Fibroblast of skin of abdomen (primary cell): ENCODE results near the gene GALR2.

Experiments used
- DNase-seq: peaks from one replicate; pipeline ENCODE4 v3.0.0-alpha.2; 2013

The GALR2 gene

GRCh38 chr17:76080768-76081287 lies 6.2 kb downstream of the GALR2 start:
- DNase-seq: no peak

GRCh38 chr17:76081295-76082210 lies 7.0 kb downstream of the GALR2 start:
- no peak for DNase-seq

GRCh38 chr17:76082326-76083251 lies 8.0 kb downstream of the GALR2 start:
- no peak for DNase-seq

GRCh38 chr17:76083536-76084182 lies 9.1 kb downstream of the GALR2 start:
- DNase-seq: no peak

GRCh38 chr17:76085066-76085730 lies 10.6 kb downstream of the GALR2 start:
- DNase-seq: no peak

- DNase-seq: no peak
Observed at GRCh38 chr17:76085731-76086366, 11.3 kb downstream of the GALR2 start.

- DNase-seq: no peak
Observed at GRCh38 chr17:76086384-76086783, 11.8 kb downstream of the GALR2 start.

GRCh38 chr17:76087531-76087930 lies 12.9 kb downstream of the GALR2 start:
- no peak for DNase-seq

GRCh38 chr17:76088041-76088867 lies 13.7 kb downstream of the GALR2 start:
- DNase-seq: no peak

GRCh38 chr17:76088868-76089576 lies 14.4 kb downstream of the GALR2 start:
- DNase-seq: no peak

- no peak for DNase-seq
Observed at GRCh38 chr17:76089680-76090516, 15.3 kb downstream of the GALR2 start.

- no peak for DNase-seq
Observed at GRCh38 chr17:76090517-76091129, 16.0 kb downstream of the GALR2 start.

- DNase-seq: no peak
Observed at GRCh38 chr17:76091526-76092286, 17.1 kb downstream of the GALR2 start.

GRCh38 chr17:76092526-76093413 lies 18.2 kb downstream of the GALR2 start:
- DNase-seq: no peak

GRCh38 chr17:76094046-76094445 lies 19.5 kb downstream of the GALR2 start:
- no peak for DNase-seq

GRCh38 chr17:76095943-76096342 lies 21.4 kb downstream of the GALR2 start:
- DNase-seq: no peak
